Lower leg skin (tissue), 4 donors: ENCODE measurements around the gene TMEM272. TPM values are rescaled to one million over a fixed set of nuclear protein-coding genes. Genes with fewer than 3 reads are reported as not detected.

Experiments used
- DNase-seq, 2 donors: peaks; one replicate each; pipeline ENCODE4 v3.0.0-alpha.2; 2019; ENCODE audit warnings: low spot score in 2 of 2
- H3K4me3 ChIP-seq: fragments of 200-600 bp; sonication (generic); 2 replicates; pipeline ENCODE4 v1.5.1; 2017; ENCODE audit warnings: mild to moderate bottlenecking, low read depth; ENCODE audit not compliant: poor library complexity, severe bottlenecking
- POLR2A ChIP-seq, 2 donors: fragments of 450-650 bp; IDR thresholded peaks; one replicate each; pipeline ENCODE4 v1.6.1; 2016 to 2017; ENCODE audit warnings: antibody characterized with exemption in 2 of 2, mild to moderate bottlenecking in 1 of 2, moderate library complexity in 1 of 2
- WGBS, 2 donors: methylation state at CpG; one replicate each; pipeline ENCODE4 v1.1.5; 2018; 5-methylcytosine and 5-hydroxymethylcytosine counted together
- intact Hi-C: fragments of 100-400 bp; cut with DNase I; formaldehyde crosslinking; loops from one replicate; pipeline ENCODE4 v1.15.0; 2023; ENCODE audit warnings: low total_unique reads
- total RNA-seq, 4 donors: library from RNA; depleted of rRNA; stranded (reverse); fragments of >200 nt; gene quantifications; one replicate each; pipeline ENCODE4 v1.1.0, GENCODE V29; 2016
- TF ChIP-seq, protein P1 (sequence below), 3 donors: fragments of 450-650 bp; IDR thresholded peaks; one replicate each; pipeline ENCODE4 v1.5.1; 2016; ENCODE audit warnings: antibody characterized with exemption in 3 of 3, mild to moderate bottlenecking in 3 of 3, moderate library complexity in 2 of 3

The TMEM272 gene
- total RNA-seq, 4 donors from 2014 or later = 0.32 TPM; not detected in 3

DNA sequence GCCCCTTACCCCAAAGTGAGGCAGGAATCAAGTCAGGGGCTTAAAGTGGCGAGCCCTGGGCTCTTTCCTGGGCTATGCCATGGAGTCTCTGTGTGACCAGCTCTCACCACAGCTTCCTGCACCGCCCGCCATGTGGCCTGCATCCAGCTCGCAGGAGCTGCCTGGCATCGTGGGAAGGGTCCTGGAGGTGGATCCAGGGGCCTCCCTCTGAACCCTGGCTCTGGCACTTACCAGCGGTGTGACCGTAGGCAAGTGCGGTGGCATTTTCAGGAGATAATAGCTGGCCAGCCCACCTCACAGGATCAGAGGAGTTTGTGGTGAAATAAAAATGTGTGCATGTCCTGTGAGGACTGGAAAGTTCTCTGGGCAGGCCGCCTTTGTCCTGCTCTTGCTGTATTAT lies 67.1 kb downstream of the TMEM272 start:
- TF ChIP-seq, protein P1, sequence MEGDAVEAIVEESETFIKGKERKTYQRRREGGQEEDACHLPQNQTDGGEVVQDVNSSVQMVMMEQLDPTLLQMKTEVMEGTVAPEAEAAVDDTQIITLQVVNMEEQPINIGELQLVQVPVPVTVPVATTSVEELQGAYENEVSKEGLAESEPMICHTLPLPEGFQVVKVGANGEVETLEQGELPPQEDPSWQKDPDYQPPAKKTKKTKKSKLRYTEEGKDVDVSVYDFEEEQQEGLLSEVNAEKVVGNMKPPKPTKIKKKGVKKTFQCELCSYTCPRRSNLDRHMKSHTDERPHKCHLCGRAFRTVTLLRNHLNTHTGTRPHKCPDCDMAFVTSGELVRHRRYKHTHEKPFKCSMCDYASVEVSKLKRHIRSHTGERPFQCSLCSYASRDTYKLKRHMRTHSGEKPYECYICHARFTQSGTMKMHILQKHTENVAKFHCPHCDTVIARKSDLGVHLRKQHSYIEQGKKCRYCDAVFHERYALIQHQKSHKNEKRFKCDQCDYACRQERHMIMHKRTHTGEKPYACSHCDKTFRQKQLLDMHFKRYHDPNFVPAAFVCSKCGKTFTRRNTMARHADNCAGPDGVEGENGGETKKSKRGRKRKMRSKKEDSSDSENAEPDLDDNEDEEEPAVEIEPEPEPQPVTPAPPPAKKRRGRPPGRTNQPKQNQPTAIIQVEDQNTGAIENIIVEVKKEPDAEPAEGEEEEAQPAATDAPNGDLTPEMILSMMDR (IDR thresholded peaks at IDR 0.05) = no peak
- TF ChIP-seq POLR2A (IDR thresholded peaks at IDR 0.05) = no peak
- DNase-seq = peak in 1 of 2 donors; percentile 84
- 75 to 84% methylated on average over 9 of the region's 9 CpGs for WGBS, 2 donors
- H3K4me3 ChIP-seq = no peak overlapping the region
- intact Hi-C loops = no loop called here

DNA sequence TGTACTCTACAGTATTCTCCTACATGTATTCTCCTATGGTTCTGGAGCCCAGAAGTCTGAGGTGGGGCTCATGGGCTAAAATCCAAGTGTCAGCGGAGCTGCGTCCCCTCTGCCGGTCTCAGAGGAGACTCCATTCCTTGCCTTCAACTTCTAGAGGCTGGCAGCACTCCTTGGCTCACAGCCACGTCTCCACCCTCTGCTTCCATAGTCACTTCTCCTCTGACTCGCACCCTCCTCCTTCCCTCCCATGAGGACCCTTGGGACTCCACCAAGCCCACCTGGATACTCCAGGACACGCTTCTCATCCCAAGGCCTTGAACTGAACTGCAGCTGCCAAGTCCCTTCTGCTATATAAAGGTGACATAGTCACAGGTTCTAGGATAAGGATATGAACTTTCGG lies 68.8 kb downstream of the TMEM272 start:
- WGBS, 2 donors = 68 to 75% methylated on average over 7 of the region's 7 CpGs
- TF ChIP-seq, protein P1 (IDR thresholded peaks at IDR 0.05) = no peak
- TF ChIP-seq POLR2A (IDR thresholded peaks at IDR 0.05) = no peak
- no peak overlapping the region for H3K4me3 ChIP-seq
- DNase-seq = no peak
- intact Hi-C loops = no loop called here

DNA sequence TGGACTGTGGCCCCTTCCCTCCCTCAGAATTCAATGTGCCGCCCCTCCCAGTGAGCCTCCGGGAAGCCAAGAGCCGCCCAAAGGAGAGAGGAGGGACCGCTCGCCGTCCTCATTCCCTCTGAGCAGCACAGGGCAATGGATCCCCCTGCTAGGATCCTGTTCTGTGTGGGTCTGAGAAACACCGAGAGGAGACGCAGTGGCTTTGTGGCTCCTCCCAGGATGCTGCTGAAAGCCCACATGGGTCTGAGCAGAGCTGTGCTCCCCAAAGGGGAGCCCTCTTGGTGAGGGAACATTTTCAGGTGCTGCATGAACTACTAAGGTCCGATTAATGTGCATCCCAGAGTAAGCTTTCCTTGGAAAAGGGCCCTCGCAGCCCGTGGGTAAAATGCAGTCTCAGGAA lies 71.5 kb downstream of the TMEM272 start:
- no peak for TF ChIP-seq POLR2A (IDR thresholded peaks at IDR 0.05)
- TF ChIP-seq, protein P1 (IDR thresholded peaks at IDR 0.05) = no peak
- H3K4me3 ChIP-seq = no peak overlapping the region
- 95 to 97% methylated on average over 8 to 11 of the region's 11 CpGs for WGBS, 2 donors
- intact Hi-C loops = no loop called here
- no peak for DNase-seq

DNA sequence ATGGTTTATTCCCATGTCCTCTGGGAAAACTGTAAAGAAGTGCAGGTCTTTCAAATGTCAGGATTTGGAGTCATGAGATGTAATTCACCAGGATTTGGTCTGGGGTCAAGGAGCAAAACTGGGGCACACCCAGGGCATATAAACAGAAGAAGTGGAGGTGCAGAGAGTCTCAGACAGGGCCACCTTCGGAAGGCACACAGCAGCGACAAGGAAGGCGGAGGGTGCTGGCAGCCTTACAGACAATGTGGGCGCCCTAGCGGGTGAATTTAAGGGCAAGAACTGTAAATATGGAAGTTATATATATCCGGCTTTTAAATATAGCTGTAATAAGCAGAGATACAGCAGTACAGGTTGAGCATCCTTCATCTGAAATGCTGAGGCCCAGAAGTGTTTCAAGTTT lies 72.2 kb downstream of the TMEM272 start:
- TF ChIP-seq, protein P1 (IDR thresholded peaks at IDR 0.05) = no peak
- no peak for TF ChIP-seq POLR2A (IDR thresholded peaks at IDR 0.05)
- no peak overlapping the region for H3K4me3 ChIP-seq
- intact Hi-C loops = no loop called here
- no peak for DNase-seq
- 81 to 90% methylated on average over 6 of the region's 6 CpGs for WGBS, 2 donors

DNA sequence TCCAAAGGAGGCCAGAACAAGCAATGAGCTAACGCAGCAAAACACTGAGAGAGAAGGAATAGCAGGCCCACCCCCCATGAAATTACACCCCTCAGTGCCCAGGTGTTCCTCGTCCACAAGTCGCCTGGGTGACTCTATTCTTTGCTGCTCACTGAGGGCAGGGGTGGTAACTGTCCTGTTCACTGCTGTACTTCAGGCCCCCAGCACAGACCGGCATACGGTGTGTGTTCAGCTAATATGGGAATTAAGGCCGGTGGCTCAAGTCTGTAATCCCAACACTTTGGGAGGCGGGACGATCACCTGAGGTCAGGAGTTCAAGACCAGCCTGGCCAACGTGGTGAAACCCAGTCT lies 72.9 kb downstream of the TMEM272 start:
- intact Hi-C loops = no loop called here
- DNase-seq = no peak
- TF ChIP-seq, protein P1 (IDR thresholded peaks at IDR 0.05) = no peak
- TF ChIP-seq POLR2A (IDR thresholded peaks at IDR 0.05) = no peak
- 89 to 93% methylated on average over 9 of the region's 9 CpGs for WGBS, 2 donors
- no peak overlapping the region for H3K4me3 ChIP-seq

DNA sequence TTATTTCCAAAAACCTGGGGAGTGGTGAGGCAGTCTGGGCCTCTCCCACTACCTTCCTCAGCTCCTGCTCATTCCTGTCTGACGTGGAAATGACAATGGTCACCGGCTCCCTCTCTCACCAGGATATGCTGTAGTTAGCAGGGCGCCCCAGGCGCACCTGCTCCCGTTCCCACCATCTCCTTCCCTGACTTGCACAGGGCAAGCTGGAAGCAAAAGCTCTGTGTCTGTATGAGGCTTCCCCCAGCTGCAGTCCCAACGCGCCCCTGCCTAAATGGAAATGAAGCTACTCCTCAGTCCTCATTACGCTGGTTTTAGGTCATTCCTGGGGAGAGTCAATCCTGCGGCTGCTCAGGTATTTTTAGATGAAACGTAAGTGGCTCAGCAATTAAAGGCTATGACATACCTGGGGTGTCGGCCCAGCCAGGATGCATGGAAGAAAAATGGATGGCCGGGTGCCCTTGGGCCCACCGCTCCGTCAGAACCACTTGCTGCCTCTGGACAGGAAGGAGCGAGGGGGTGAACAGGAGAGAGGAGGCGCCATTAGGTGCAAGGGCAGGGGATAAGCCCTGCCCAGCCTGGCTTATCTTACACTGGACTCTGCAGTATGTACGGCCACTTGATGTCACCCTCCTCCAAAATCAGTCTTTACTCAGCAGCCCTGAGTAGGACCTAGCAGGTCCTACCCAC lies 73.4 kb downstream of the TMEM272 start:
- TF ChIP-seq, protein P1 (IDR thresholded peaks at IDR 0.05) = no peak
- no peak for TF ChIP-seq POLR2A (IDR thresholded peaks at IDR 0.05)
- no peak overlapping the region for H3K4me3 ChIP-seq
- 80 to 81% methylated on average over 17 of the region's 17 CpGs for WGBS, 2 donors
- intact Hi-C loops = no loop called here
- DNase-seq = no peak
